Ascending aorta (tissue), 2 donors: ENCODE results near the gene PCLO. TPM values are rescaled to one million over a fixed set of nuclear protein-coding genes. Genes with fewer than 3 reads are reported as not detected.
"Not testable (repeated sequence)": the region's sequence is repeated elsewhere in the genome, so short reads cannot be mapped to it uniquely, and the experiment has no call there.

ENCODE experiments used
- DNase-seq, 2 donors: peaks; one replicate each; pipeline ENCODE4 v3.0.0-alpha.2; 2019; ENCODE audit warnings: low spot score in 2 of 2
- H3K27ac ChIP-seq, 2 donors: fragments of 200-600 bp; sonication (generic); one replicate each; pipeline ENCODE4 v1.5.1; 2016 to 2017; ENCODE audit warnings: mild to moderate bottlenecking in 1 of 2
- H3K27me3 ChIP-seq: fragments of 200-600 bp; sonication (generic); one replicate; pipeline ENCODE4 v1.5.1; 2017
- H3K36me3 ChIP-seq, 2 donors: fragments of 200-600 bp; sonication (generic); one replicate each; pipeline ENCODE4 v1.5.1; 2016
- H3K4me1 ChIP-seq, 2 donors: fragments of 200-600 bp; sonication (generic); one replicate each; pipeline ENCODE4 v1.5.1; 2016 to 2017; ENCODE audit warnings: mild to moderate bottlenecking in 1 of 2
- H3K4me3 ChIP-seq, 2 donors: fragments of 200-600 bp; sonication (generic); one replicate each; pipeline ENCODE4 v1.5.1; 2016 to 2017; ENCODE audit warnings: mild to moderate bottlenecking in 1 of 2
- H3K9me3 ChIP-seq, 2 donors: fragments of 200-600 bp; sonication (generic); one replicate each; pipeline ENCODE4 v1.5.1; 2016
- intact Hi-C: fragments of 100-400 bp; cut with DNase I; formaldehyde crosslinking; loops from one replicate; pipeline ENCODE4 v1.15.1; 2023
- total RNA-seq: library from RNA; depleted of rRNA; stranded (reverse); fragments of >200 nt; gene quantifications from one replicate; pipeline ENCODE4 v1.1.0, GENCODE V29; 2016
- TF ChIP-seq, protein P1 (sequence below), 3 experiments: fragments of 200-600 bp in 2 of 3; fragments of 450-650 bp in 1 of 3; sonication (generic) in 2 of 3; IDR thresholded peaks; one replicate each; pipeline ENCODE4 v1.5.1; 2016 to 2019; ENCODE audit warnings: antibody characterized with exemption in 3 of 3, mild to moderate bottlenecking in 1 of 3, moderate library complexity in 1 of 3

The PCLO gene
- total RNA-seq, 1 donor from 2014 or later: 0.11 TPM

DNA sequence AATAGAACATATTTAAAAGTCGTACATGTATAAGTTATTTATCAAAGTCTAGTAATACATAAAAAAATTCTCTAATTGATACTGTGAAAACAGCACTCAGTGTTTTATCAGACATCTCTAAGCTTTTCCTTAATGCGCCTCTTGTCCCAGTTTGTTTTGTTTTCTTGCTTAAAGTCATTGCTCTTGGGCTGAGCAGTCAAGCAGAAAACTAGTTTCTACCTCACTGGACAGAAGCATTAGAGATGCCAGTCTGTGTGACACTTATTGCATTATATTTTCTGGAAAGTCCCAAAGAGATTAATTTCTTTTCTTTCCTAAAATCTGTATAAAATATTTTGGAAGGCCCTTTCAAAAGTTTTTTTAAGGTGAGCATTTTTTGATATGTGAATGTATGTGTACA, 236.2 kb downstream of the PCLO start:
- Histone ChIP-seq H3K4me3 (no peak overlapping the region), H3K27ac (no peak overlapping the region), H3K36me3 (no peaks in the 10 kb centered on the region), H3K27me3 (no peaks in the 10 kb centered on the region), H3K9me3 (no peaks in the 10 kb centered on the region), H3K4me1 (no peaks in the 10 kb centered on the region)
- TF ChIP-seq, protein P1, sequence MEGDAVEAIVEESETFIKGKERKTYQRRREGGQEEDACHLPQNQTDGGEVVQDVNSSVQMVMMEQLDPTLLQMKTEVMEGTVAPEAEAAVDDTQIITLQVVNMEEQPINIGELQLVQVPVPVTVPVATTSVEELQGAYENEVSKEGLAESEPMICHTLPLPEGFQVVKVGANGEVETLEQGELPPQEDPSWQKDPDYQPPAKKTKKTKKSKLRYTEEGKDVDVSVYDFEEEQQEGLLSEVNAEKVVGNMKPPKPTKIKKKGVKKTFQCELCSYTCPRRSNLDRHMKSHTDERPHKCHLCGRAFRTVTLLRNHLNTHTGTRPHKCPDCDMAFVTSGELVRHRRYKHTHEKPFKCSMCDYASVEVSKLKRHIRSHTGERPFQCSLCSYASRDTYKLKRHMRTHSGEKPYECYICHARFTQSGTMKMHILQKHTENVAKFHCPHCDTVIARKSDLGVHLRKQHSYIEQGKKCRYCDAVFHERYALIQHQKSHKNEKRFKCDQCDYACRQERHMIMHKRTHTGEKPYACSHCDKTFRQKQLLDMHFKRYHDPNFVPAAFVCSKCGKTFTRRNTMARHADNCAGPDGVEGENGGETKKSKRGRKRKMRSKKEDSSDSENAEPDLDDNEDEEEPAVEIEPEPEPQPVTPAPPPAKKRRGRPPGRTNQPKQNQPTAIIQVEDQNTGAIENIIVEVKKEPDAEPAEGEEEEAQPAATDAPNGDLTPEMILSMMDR (IDR thresholded peaks at IDR 0.05): no peak
- DNase-seq: no peak
- intact Hi-C loops: no loop called here

DNA sequence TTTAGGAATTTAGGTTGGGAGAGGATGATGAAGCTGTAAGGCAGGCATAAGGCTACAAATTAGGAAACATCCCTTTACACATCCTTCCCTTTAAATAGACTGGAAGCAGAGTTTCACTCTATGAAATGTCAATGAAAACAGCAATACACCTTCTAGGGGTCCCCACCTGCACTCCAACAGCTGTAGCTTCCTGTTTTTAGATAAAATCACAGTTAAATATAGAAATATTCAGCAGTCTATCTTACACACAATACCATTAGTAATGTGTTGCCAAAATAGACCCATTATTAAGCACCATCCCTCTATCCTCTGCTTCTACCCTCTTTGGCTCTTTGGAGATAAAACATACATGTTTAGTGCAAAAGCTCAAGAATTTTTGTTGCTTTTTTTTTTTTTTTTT, 237.4 kb downstream of the PCLO start:
- Histone ChIP-seq H3K36me3 (no peaks in the 10 kb centered on the region), H3K27me3 (no peaks in the 10 kb centered on the region), H3K4me3 (no peak overlapping the region), H3K9me3 (no peaks in the 10 kb centered on the region), H3K4me1 (no peaks in the 10 kb centered on the region), H3K27ac (no peak overlapping the region)
- intact Hi-C loops: no loop called here
- TF ChIP-seq, protein P1 (IDR thresholded peaks at IDR 0.05): no peak
- no peak for DNase-seq

DNA sequence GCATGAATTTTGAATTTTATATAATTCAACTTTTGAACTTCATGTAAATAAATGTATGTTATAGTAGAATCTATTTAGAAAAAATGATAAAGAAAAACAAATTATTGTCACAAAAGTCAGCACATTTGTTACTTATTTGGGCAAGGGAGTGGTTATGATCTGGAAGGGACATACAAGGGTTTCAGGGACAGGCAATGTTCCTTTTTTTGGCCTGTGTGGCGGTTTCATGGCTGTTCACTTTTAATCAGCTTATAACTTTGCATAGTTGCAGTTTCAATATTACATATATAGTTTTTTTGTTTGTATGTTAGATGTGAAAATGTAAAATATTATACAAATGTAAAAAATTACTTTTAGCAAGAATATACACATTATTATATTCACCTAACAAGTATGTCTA, 256.2 kb downstream of the PCLO start:
- Histone ChIP-seq H3K27ac (no peak overlapping the region), H3K36me3 (no peaks in the 10 kb centered on the region), H3K9me3 (no peaks in the 10 kb centered on the region), H3K4me3 (no peak overlapping the region), H3K27me3 (no peaks in the 10 kb centered on the region), H3K4me1 (no peaks in the 10 kb centered on the region)
- TF ChIP-seq, protein P1 (IDR thresholded peaks at IDR 0.05): no peak
- DNase-seq: no peak
- intact Hi-C loops: no loop called here

DNA sequence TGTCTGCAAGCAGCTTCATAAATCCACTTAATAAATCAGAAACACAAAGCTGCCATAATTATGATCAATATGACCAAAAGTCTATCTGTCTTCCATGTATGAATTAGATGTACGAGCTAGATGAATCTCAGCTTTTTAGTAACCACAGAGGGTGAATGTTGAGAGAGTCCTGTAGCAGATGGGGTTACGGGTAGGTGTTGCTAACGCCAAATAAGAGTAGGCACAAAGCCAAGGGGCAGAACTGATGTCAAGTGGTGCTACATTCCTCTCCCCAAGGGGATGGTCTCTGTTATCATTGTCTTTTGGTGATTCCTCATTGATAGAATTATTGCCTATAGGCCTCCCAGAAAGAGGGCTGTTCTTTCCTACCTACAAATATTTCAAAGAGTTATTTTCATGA, 257.8 kb downstream of the PCLO start:
- no peak for DNase-seq
- H3K9me3 ChIP-seq: no peaks in the 10 kb centered on the region
- no peak overlapping the region for H3K4me3 ChIP-seq
- no peaks in the 10 kb centered on the region for H3K27me3 ChIP-seq
- H3K4me1 ChIP-seq: no peaks in the 10 kb centered on the region
- TF ChIP-seq, protein P1 (IDR thresholded peaks at IDR 0.05): no peak
- no peaks in the 10 kb centered on the region for H3K36me3 ChIP-seq
- no peak overlapping the region for H3K27ac ChIP-seq
- intact Hi-C loops: no loop called here

DNA sequence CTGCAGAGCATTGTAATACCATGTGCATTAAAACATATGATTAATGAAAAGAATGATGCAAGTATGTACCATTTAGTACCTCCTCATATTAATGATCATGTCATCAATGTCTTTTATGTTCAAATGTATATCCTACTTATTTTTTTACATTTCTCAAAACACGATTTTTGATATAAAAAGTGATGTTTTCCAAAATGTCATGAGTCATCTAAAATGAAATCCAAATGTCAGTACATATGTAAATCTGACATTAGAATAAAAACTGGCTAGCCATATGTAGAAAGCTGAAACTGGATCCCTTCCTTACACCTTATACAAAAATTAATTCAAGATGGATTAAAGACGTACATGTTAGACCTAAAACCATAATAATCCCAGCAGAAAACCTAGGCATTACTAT, 261.6 kb downstream of the PCLO start:
- intact Hi-C loops, H3K4me3 ChIP-seq, H3K27ac ChIP-seq, H3K36me3 ChIP-seq, H3K4me1 ChIP-seq, H3K9me3 ChIP-seq, H3K27me3 ChIP-seq, DNase-seq: not testable (repeated sequence)

DNA sequence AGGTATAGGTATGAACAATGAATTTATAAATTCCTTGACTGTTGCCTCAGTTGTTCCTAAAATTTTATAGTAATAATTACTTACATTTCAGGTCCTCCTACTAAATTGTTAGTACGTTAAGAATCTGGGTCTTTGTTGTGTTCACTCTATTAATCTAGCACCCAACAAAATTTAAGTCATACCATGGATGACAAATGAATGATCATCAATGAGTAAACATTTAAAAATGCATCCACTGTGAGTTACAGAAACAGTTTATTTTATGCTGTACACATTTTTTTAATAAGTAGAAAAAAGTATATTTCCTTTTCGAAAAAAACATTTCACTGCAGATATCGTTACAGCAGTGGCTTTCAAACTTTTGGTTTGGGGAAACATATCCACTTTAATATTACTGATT, 265.2 kb downstream of the PCLO start:
- Histone ChIP-seq H3K9me3 (no peaks in the 10 kb centered on the region), H3K36me3 (no peaks in the 10 kb centered on the region), H3K27me3 (no peaks in the 10 kb centered on the region), H3K4me1 (no peaks in the 10 kb centered on the region), H3K27ac (no peak overlapping the region), H3K4me3 (no peak overlapping the region)
- DNase-seq: no peak
- intact Hi-C loops: no loop called here
- TF ChIP-seq, protein P1 (IDR thresholded peaks at IDR 0.05): no peak

DNA sequence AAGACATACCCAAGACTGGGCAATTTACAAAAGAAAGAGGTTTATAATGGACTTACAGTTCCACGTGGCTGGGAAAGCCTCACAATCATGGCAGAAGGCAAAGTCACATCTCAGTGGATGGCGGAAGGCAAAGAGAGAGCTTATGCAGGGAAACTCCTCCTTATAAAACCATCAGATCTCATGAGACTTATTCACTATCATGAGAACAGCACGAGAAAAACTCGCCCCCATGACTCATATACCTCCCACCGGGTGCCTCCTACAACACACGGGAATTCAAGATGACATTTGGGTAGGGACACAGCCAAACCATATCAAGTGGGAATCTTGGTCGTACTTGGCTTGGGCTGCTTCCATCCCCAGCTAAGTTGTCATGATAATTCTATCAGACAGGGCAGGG, 268.3 kb downstream of the PCLO start:
- H3K36me3 ChIP-seq, intact Hi-C loops, H3K9me3 ChIP-seq, H3K27ac ChIP-seq, H3K4me3 ChIP-seq, H3K27me3 ChIP-seq, H3K4me1 ChIP-seq, DNase-seq: not testable (repeated sequence)
